HG03095 (cell line): ENCODE measurements around the gene BACH1.
"Not testable (repeated sequence)": the region's sequence is repeated elsewhere in the genome, so short reads cannot be mapped to it uniquely, and the experiment has no call there.

Source experiments
- ATAC-seq: cut with Tn5 transposase; IDR thresholded peaks from one replicate; pipeline ENCODE4 v1.9.1; 2021; ENCODE audit warnings: moderate library complexity; ENCODE audit not compliant: unreplicated experiment

BACH1 gene

GRCh38 chr21:29298348-29299045 lies at the start of gene BACH1:
Gene BACH1 (plus strand): TSS chr21:29298922. CDS start chr21:29321281, 22,359 bp downstream.
- ATAC-seq: peak; percentile 43

GRCh38 chr21:29249289-29249688 lies 49.4 kb upstream of the BACH1 start:
- not testable (repeated sequence) for ATAC-seq

GRCh38 chr21:29250636-29251035 lies 48.1 kb upstream of the BACH1 start:
- ATAC-seq: no peak

GRCh38 chr21:29253861-29254260 lies 44.9 kb upstream of the BACH1 start:
- not testable (repeated sequence) for ATAC-seq

GRCh38 chr21:29254550-29254949 lies 44.2 kb upstream of the BACH1 start:
- no peak for ATAC-seq

- no peak for ATAC-seq
These were observed 42.4 kb upstream of the BACH1 start for GRCh38 chr21:29256126-29256910.

GRCh38 chr21:29257701-29258100 lies 41.0 kb upstream of the BACH1 start:
- ATAC-seq: no peak

- no peak for ATAC-seq
These were observed 39.9 kb upstream of the BACH1 start for GRCh38 chr21:29258626-29259338.

- ATAC-seq: no peak
These were observed 38.3 kb upstream of the BACH1 start for GRCh38 chr21:29260461-29260860.

- ATAC-seq: no peak
These were observed 36.9 kb upstream of the BACH1 start for GRCh38 chr21:29261555-29262540.

GRCh38 chr21:29264721-29265120 lies 34.0 kb upstream of the BACH1 start:
- ATAC-seq: no peak

GRCh38 chr21:29265690-29266479 lies 32.8 kb upstream of the BACH1 start:
- no peak for ATAC-seq

- no peak for ATAC-seq
These were observed 31.1 kb upstream of the BACH1 start for GRCh38 chr21:29267666-29268065.

- ATAC-seq: no peak
These were observed 26.8 kb upstream of the BACH1 start for GRCh38 chr21:29271927-29272333.

- no peak for ATAC-seq
These were observed 21.3 kb upstream of the BACH1 start for GRCh38 chr21:29277442-29277841.

- ATAC-seq: no peak
These were observed 19.2 kb upstream of the BACH1 start for GRCh38 chr21:29279558-29279957.

- ATAC-seq: not testable (repeated sequence)
These were observed 16.9 kb upstream of the BACH1 start for GRCh38 chr21:29281801-29282200.

- ATAC-seq: no peak
These were observed 11.3 kb upstream of the BACH1 start for GRCh38 chr21:29287383-29287782.

- no peak for ATAC-seq
These were observed 10.5 kb upstream of the BACH1 start for GRCh38 chr21:29288239-29288638.

- no peak for ATAC-seq
These were observed 9.4 kb upstream of the BACH1 start for GRCh38 chr21:29289317-29289716.
